ENCODE data around the gene LCNL1.

Gene LCNL1

GRCh38 chr9:136974817-136975535 is 7.8 kb upstream of the LCNL1 start:
- no peak for DNase-seq (ENCODE audit: low read depth in 2 of 2)

GRCh38 chr9:136975644-136976043 is 7.1 kb upstream of the LCNL1 start:
- DNase-seq (ENCODE audit: low read depth in 2 of 2) = no peak

- no peak for DNase-seq (ENCODE audit: low read depth in 2 of 2)
Measured at GRCh38 chr9:136977223-136977622, 5.6 kb upstream of the LCNL1 start, which contains the start of gene PTGDS. Gene PTGDS, plus strand, starts transcription at chr9:136977504. Its CDS starts 75 bp downstream, at chr9:136977579.

- no peak for DNase-seq (ENCODE audit: low read depth in 2 of 2)
Measured at GRCh38 chr9:136977649-136978072, 5.1 kb upstream of the LCNL1 start.

GRCh38 chr9:136978073-136978864 is 4.5 kb upstream of the LCNL1 start:
- peak; percentile 39 to 55 for DNase-seq (ENCODE audit: low read depth in 2 of 2)

- no peak for DNase-seq (ENCODE audit: low read depth in 2 of 2)
Measured at GRCh38 chr9:136978865-136979544, 3.8 kb upstream of the LCNL1 start.

GRCh38 chr9:136979769-136980587 is 2.8 kb upstream of the LCNL1 start:
- DNase-seq (ENCODE audit: low read depth in 2 of 2) = no peak

GRCh38 chr9:136980669-136981478 is 1.9 kb upstream of the LCNL1 start:
- DNase-seq (ENCODE audit: low read depth in 2 of 2) = no peak

GRCh38 chr9:136981588-136982231 is 1.1 kb upstream of the LCNL1 start:
- no peak for DNase-seq (ENCODE audit: low read depth in 2 of 2)

- no peak for DNase-seq (ENCODE audit: low read depth in 2 of 2)
Measured at GRCh38 chr9:136983167-136983566, 374 bp downstream of the LCNL1 start.

- no peak for DNase-seq (ENCODE audit: low read depth in 2 of 2)
Measured at GRCh38 chr9:136983656-136984314, 992 bp downstream of the LCNL1 start.

GRCh38 chr9:136984464-136985026 is 1.8 kb downstream of the LCNL1 start:
- DNase-seq (ENCODE audit: low read depth in 2 of 2) = no peak

GRCh38 chr9:136985027-136985602 is 2.3 kb downstream of the LCNL1 start:
- DNase-seq (ENCODE audit: low read depth in 2 of 2) = no peak

GRCh38 chr9:136985853-136986252 is 3.1 kb downstream of the LCNL1 start:
- no peak for DNase-seq (ENCODE audit: low read depth in 2 of 2)

GRCh38 chr9:136988872-136989271 is 6.1 kb downstream of the LCNL1 start:
- DNase-seq (ENCODE audit: low read depth in 2 of 2) = no peak

- no peak for DNase-seq (ENCODE audit: low read depth in 2 of 2)
Measured at GRCh38 chr9:136990242-136990911, 7.6 kb downstream of the LCNL1 start.

- DNase-seq (ENCODE audit: low read depth in 2 of 2) = peak; percentile 82 to 93
Measured at GRCh38 chr9:136991993-136992818, 9.4 kb downstream of the LCNL1 start, which contains the start of gene PAXX. Gene PAXX, plus strand, starts transcription at chr9:136992422. Its CDS starts 22 bp downstream, at chr9:136992444.

Measured in stimulated activated CD4-positive, alpha-beta T cell treated with anti-CD3 and anti-CD28 coated beads, Interleukin-12 subunit alpha, Interleukin-12 subunit beta, amount 100 ng/mL, for 24 hours (primary cell).